ENCODE data around the gene CNTN5.

The CNTN5 gene

DNA sequence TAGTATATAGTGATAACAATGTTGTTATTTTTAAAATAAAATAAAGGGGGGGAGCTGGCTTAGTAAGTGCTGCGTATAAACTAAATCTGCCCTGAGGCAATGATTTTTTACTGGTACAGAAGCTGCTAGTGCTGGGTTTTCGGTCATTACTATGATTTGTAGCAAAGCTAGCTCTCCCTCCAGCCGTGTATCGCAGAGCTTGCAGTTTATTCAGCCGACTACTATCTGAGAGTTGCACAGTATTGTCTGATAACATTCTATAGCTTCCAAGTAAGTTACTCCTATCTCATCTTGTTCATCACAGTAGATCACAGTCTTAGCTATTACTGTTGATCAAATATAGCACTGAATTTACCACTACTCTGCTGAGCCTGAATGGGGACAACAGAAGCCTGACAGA, 860.9 kb downstream of the CNTN5 start:
- Mint-ChIP-seq H3K4me1 (ENCODE audit: low read depth) (no peaks in the 10 kb centered on the region), H3K4me3 (no peak overlapping the region), H3K36me3 (ENCODE audit: low read depth) (no peaks in the 10 kb centered on the region), H3K27ac (no peak overlapping the region), H3K27me3 (no peaks in the 10 kb centered on the region), H3K9me3 (peaks cover 15% of the 10 kb centered on the region)
- DNase-seq, result no peak

DNA sequence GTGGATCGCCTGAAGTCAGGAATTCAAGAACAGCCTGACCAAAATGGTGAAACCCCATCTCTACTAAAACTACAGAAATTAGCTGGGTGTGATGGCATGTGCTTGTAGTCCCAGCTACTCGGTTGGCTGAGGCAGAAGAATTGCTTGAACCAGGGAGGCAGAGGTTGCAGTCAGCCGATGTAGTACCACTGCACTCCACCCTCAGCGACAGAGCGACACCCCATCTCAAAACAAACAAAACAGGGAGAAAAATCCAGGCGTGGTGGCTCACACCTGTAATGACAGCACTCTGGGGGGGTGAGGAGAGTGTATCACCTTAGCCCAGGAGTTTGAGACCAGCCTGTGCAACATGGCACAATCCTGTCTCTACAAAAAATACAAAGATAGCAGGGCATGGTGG, 864.0 kb downstream of the CNTN5 start:
- H3K4me3 Mint-ChIP-seq, result no peak overlapping the region
- DNase-seq, result no peak
- H3K27ac Mint-ChIP-seq, result no peak overlapping the region
- no peaks in the 10 kb centered on the region for H3K36me3 Mint-ChIP-seq (ENCODE audit: low read depth)
- peaks cover 22% of the 10 kb centered on the region for H3K9me3 Mint-ChIP-seq
- H3K27me3 Mint-ChIP-seq, result no peaks in the 10 kb centered on the region
- no peaks in the 10 kb centered on the region for H3K4me1 Mint-ChIP-seq (ENCODE audit: low read depth)

DNA sequence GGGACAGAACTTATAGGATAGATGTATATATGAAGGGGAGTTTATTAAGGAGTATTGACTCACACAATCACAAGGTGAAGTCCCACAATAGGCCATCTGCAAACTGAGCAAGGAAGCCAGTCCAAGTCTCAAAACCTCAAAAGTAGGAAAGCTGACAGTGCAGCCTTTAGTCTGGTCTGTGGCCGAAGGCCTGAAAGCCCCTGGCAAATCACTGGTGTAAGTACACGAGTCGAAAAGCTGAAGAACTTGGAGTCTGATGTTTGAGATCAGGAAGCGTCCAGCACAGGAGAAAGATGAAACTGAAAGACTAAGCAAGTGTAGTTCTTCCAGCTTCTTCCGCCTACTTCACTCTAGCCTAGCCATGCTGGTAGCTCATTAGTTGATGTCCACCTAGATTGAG, 866.7 kb downstream of the CNTN5 start:
- Mint-ChIP-seq H3K4me1 (ENCODE audit: low read depth) (no peaks in the 10 kb centered on the region), H3K4me3 (no peak overlapping the region), H3K27ac (no peak overlapping the region), H3K27me3 (no peaks in the 10 kb centered on the region), H3K9me3 (peaks cover 22% of the 10 kb centered on the region), H3K36me3 (ENCODE audit: low read depth) (no peaks in the 10 kb centered on the region)
- no peak for DNase-seq

DNA sequence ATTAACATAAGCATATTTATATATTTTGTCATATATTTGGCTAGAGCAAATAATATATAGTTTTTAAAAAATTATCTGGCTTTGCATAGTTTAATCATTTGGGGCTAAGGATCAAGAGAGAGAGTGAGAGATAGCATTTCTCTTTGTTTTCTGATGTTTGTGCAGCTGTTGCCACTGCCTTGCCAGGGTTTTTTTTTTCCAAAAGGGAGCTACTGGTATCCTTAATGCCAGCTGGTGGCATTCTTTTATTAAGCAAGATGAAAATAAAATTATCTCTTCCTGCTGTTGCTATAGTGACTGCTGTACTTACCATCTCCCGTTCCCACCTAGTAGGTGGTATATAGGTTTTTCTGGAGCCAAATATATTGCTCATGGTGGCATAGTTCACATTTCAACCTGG, 873.1 kb downstream of the CNTN5 start:
- H3K9me3 Mint-ChIP-seq, result peaks cover 29% of the 10 kb centered on the region
- no peaks in the 10 kb centered on the region for H3K27me3 Mint-ChIP-seq
- H3K4me3 Mint-ChIP-seq, result no peak overlapping the region
- DNase-seq, result no peak
- H3K4me1 Mint-ChIP-seq (ENCODE audit: low read depth), result no peaks in the 10 kb centered on the region
- H3K27ac Mint-ChIP-seq, result no peak overlapping the region
- no peaks in the 10 kb centered on the region for H3K36me3 Mint-ChIP-seq (ENCODE audit: low read depth)

DNA sequence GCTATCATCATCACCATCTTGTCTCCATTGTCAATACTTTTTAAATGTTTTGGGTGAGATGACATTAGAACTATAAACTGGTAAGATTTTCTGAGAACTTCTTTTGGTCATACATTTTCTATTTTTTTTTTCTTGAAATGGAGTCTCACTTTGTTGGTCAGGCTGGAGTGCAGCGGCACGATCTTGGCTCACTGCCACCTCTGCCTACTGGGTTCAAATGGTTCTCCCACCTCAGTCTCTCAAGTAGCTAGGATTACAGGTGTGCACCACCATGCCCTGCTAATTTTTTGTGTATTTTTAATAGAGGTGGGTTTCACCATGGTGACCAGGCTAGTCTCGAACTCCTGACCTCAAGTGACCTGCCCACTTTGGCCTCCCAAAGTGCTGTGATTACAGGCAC, 880.4 kb downstream of the CNTN5 start:
- Mint-ChIP-seq H3K9me3 (peaks cover 43% of the 10 kb centered on the region), H3K36me3 (ENCODE audit: low read depth) (no peaks in the 10 kb centered on the region), H3K4me3 (no peak overlapping the region), H3K27me3 (no peaks in the 10 kb centered on the region), H3K4me1 (ENCODE audit: low read depth) (no peaks in the 10 kb centered on the region), H3K27ac (no peak overlapping the region)
- no peak for DNase-seq

DNA sequence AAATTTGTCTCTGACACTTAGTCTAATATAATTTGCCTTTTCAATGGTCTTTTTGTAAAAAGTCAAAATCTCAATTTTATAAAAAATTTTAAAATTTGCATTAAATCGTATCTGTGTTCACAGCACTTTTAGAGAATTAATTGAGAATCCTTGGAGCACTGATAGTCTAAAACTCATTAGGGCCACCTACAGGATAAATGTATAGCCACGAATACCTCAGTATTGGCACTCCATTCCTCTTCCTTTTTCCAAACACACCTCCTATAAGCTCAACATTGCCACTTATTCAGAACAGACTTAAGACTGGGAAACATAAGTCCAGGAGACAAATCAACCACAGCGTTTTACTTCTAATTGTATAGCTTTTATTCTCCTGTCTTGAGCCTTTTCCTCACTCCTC, 890.4 kb downstream of the CNTN5 start:
- Mint-ChIP-seq H3K4me3 (no peak overlapping the region), H3K9me3 (peaks cover 10% of the 10 kb centered on the region), H3K27ac (no peak overlapping the region), H3K27me3 (no peaks in the 10 kb centered on the region), H3K4me1 (ENCODE audit: low read depth) (no peaks in the 10 kb centered on the region), H3K36me3 (ENCODE audit: low read depth) (no peaks in the 10 kb centered on the region)
- DNase-seq, result no peak

DNA sequence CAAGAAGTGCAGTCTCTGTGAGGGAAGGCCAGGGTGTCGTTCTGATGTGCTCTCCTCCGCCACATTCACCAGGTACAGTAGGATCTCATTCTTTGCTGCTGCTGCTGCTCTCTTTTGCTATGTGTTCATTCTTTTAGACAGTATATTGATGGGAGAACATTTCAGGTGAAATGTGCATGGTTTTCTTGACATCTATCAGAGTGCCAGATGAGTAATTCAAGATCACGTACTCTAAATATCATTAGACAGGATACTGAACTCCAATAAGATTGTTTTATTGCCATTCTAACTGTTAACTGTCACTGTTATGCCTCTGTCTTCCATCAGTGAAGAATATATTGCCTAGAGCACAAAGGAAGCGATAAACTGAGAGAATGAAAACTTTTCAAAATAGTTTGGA, 895.3 kb downstream of the CNTN5 start:
- no peak overlapping the region for H3K4me3 Mint-ChIP-seq
- no peak overlapping the region for H3K27ac Mint-ChIP-seq
- DNase-seq, result no peak
- peaks cover 25% of the 10 kb centered on the region for H3K9me3 Mint-ChIP-seq
- H3K36me3 Mint-ChIP-seq (ENCODE audit: low read depth), result no peaks in the 10 kb centered on the region
- H3K4me1 Mint-ChIP-seq (ENCODE audit: low read depth), result no peaks in the 10 kb centered on the region
- H3K27me3 Mint-ChIP-seq, result no peaks in the 10 kb centered on the region

DNA sequence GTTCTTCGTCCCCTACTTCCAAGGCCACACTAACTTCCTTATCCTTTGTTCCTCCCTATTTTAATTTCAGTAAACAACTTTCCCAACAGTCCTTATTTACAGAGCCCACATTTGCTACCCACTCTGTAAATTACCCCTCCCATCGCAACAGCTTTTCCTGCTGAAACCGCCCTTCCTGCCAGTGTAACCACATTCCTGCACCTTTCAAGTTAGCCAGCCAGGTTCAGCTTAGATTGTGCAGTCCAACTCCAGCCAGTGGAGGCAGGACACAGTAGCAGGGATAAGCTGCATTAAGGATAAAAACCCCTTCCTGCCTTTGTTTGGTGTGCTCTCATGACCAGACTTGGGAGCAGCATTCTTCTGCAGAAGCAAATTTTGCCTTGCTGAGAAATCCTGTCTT, 898.0 kb downstream of the CNTN5 start:
- H3K27me3 Mint-ChIP-seq, result no peaks in the 10 kb centered on the region
- H3K27ac Mint-ChIP-seq, result no peak overlapping the region
- H3K4me3 Mint-ChIP-seq, result no peak overlapping the region
- H3K9me3 Mint-ChIP-seq, result peaks cover 23% of the 10 kb centered on the region
- no peak for DNase-seq
- no peaks in the 10 kb centered on the region for H3K36me3 Mint-ChIP-seq (ENCODE audit: low read depth)
- no peaks in the 10 kb centered on the region for H3K4me1 Mint-ChIP-seq (ENCODE audit: low read depth)

DNA sequence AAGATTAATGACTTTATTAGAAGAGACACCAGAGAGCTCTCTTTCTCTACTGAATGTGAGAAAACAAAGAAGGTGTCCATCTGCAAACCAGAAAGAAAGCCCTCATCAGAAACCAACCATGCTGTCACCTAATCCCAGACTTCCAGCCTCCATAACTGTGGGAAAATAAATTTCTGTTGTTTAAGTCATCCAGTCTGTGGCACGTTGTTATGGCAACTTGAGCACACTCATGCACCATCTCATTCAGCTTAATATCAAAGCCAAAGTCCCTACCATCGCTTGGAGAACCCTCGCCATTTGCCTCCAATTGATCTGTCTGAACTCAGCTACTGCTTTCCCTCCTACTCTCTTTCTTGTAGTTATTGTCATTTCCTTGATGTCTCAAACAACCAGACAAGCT, 900.2 kb downstream of the CNTN5 start:
- Mint-ChIP-seq H3K36me3 (ENCODE audit: low read depth) (no peaks in the 10 kb centered on the region), H3K27ac (no peak overlapping the region), H3K4me1 (ENCODE audit: low read depth) (no peaks in the 10 kb centered on the region), H3K27me3 (no peaks in the 10 kb centered on the region), H3K4me3 (no peak overlapping the region), H3K9me3 (peaks cover 27% of the 10 kb centered on the region)
- DNase-seq, result no peak

DNA sequence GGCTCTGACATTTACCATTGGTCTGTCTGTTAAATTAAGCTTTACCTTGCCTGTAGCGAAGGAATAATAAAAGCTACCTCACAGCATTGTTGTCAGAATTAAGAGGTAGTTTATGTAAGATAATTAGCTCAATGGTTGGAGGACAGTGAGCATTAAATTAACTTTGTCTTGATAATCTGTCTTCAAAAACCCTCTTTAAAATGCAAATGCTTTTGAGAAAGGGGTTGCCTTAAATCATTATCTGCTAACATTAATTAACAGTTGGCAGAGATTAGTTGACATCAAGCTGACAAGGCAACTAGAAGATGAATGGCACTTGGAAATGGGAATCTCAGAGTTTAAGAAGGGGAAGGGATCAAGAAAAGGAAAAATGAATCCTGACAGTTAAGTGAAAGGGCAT, 905.2 kb downstream of the CNTN5 start:
- no peak overlapping the region for H3K4me3 Mint-ChIP-seq
- H3K36me3 Mint-ChIP-seq (ENCODE audit: low read depth), result no peaks in the 10 kb centered on the region
- H3K4me1 Mint-ChIP-seq (ENCODE audit: low read depth), result no peaks in the 10 kb centered on the region

DNA sequence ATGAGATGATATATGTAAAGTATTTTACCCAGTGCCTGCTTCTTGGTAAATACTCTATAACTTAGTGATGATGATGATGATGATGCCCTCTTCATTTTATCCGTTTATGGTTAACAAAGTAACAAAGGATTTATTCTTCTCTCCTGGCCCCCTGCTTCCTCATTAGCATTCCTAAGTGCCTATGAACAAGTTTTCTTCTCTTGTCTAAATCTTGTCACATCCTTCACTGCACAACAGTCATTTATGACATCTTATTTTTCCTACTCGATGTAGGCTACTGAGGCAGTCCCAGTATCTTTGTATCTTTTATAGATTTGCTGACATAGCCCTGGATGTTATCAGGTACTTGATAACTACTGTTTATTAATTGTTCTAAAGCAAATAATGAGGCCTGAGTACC, 911.9 kb downstream of the CNTN5 start:
- no peaks in the 10 kb centered on the region for H3K36me3 Mint-ChIP-seq (ENCODE audit: low read depth)
- H3K4me1 Mint-ChIP-seq (ENCODE audit: low read depth), result no peaks in the 10 kb centered on the region
- peaks cover 21% of the 10 kb centered on the region for H3K9me3 Mint-ChIP-seq
- no peak for DNase-seq
- no peak overlapping the region for H3K4me3 Mint-ChIP-seq
- H3K27ac Mint-ChIP-seq, result no peak overlapping the region
- no peaks in the 10 kb centered on the region for H3K27me3 Mint-ChIP-seq

More for the DNA sequence above, 905.2 kb downstream of the CNTN5 start:
- DNase-seq, result no peak
- Mint-ChIP-seq H3K9me3 (peaks cover 26% of the 10 kb centered on the region), H3K27me3 (no peaks in the 10 kb centered on the region), H3K27ac (no peak overlapping the region)

DNA sequence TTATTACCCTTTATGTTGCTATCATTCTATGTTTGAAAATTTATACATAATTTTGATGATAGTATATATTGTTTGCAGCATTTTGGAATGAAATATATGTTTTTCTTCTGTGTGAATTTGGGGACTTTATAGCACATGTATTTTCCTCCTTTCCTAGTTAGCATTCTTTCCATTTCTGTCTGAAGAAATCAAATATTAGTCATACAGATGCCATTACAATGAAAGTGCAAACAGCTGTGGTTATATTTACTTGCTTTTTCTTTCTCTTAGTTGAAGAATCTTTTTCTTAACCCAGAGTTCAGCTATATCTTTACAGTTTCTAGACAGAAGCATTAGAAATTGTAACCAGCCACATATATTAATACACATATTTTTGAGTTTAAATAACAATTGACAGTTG, 913.3 kb downstream of the CNTN5 start:
- H3K4me1 Mint-ChIP-seq (ENCODE audit: low read depth), result no peaks in the 10 kb centered on the region
- H3K27me3 Mint-ChIP-seq, result no peaks in the 10 kb centered on the region
- no peak overlapping the region for H3K4me3 Mint-ChIP-seq
- no peak overlapping the region for H3K27ac Mint-ChIP-seq
- peaks cover 17% of the 10 kb centered on the region for H3K9me3 Mint-ChIP-seq
- no peaks in the 10 kb centered on the region for H3K36me3 Mint-ChIP-seq (ENCODE audit: low read depth)
- DNase-seq, result no peak

DNA sequence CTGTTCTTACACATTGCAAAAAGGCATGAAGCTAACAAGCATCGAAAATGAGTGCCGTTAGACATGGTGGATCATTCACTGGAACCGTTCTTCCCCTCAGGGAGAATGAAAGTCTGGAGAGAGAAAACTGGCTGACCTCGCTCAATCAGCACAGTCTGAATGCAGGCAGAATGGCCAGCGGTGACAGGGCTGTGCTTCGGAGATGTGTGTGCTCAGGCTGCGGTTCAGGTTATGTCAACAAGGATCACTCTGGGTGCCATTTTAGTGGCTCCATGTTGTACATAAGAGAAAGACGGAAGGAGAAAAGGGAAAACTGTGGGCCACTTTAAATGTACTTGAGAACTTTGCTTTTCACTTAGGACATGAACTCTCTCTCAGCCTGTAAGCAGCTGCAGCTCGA, 916.6 kb downstream of the CNTN5 start:
- H3K27ac Mint-ChIP-seq, result no peak overlapping the region
- no peaks in the 10 kb centered on the region for H3K27me3 Mint-ChIP-seq
- H3K4me1 Mint-ChIP-seq (ENCODE audit: low read depth), result no peaks in the 10 kb centered on the region
- H3K9me3 Mint-ChIP-seq, result peaks cover 18% of the 10 kb centered on the region
- H3K36me3 Mint-ChIP-seq (ENCODE audit: low read depth), result no peaks in the 10 kb centered on the region
- DNase-seq, result no peak
- H3K4me3 Mint-ChIP-seq, result no peak overlapping the region

DNA sequence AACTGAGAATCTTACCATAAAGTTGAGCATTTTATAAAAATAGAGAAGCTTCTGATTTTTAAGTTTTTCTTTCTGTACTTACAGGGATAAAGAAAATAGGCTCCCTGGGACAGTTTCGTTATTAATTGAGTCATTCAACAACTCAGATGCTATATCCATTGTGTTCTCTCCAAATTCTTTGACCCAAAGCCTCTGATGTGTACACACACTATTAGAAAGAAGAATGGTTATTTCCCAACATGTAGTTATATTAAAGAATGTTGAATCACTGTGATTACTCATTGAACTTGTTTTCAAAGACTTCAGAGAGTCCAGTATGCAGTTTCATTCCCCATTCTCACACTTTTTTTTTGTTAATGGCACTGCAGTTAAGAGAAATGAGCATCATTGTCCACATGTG, 932.1 kb downstream of the CNTN5 start:
- Mint-ChIP-seq H3K27me3 (no peaks in the 10 kb centered on the region), H3K4me3 (no peak overlapping the region), H3K27ac (no peak overlapping the region), H3K36me3 (ENCODE audit: low read depth) (no peaks in the 10 kb centered on the region), H3K4me1 (ENCODE audit: low read depth) (no peaks in the 10 kb centered on the region), H3K9me3 (peaks cover 6% of the 10 kb centered on the region)
- DNase-seq, result no peak

DNA sequence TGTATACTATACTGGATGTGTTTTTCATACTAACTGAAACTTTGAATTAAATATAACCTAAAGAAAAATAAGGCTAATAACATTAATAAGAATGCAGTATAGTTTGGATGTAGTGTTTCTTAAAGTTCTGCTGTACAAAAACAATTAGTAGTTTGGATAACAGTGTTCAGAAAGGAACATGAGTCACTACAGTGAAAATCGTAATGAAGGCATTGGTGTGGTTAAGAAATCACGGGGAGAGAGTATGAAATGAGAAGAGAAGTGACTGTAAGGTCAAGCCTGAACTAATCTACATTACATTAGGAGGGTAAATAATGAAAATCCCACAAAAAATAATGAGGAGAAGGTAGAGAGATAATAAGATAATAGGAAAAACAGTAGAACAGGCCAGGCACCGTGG, 939.8 kb downstream of the CNTN5 start:
- H3K4me1 Mint-ChIP-seq (ENCODE audit: low read depth), result no peaks in the 10 kb centered on the region
- H3K27me3 Mint-ChIP-seq, result no peaks in the 10 kb centered on the region
- no peak overlapping the region for H3K4me3 Mint-ChIP-seq
- H3K36me3 Mint-ChIP-seq (ENCODE audit: low read depth), result no peaks in the 10 kb centered on the region
- DNase-seq, result no peak
- H3K27ac Mint-ChIP-seq, result no peak overlapping the region
- peaks cover 16% of the 10 kb centered on the region for H3K9me3 Mint-ChIP-seq

DNA sequence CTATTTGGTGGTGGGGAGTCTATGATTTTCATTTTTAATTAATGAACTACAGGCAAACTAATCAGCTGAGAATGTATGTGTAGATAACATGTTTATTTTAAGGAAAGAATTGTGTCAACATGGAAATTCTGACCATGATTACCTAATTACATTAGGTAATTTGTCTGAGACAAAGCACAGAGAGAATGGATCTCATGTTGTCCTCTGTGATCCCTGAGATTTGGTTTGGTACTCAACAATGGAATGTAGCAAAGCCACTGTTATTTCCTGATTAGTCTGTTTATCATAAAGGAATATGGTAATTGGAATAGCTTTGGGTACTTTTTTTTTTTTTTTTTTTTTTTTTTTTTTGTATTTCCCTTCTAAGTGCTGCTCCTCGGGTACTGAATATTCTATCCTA, 947.6 kb downstream of the CNTN5 start:
- Mint-ChIP-seq H3K4me1 (ENCODE audit: low read depth) (no peaks in the 10 kb centered on the region), H3K4me3 (no peak overlapping the region), H3K27ac (no peak overlapping the region)

More for the DNA sequence above, 947.6 kb downstream of the CNTN5 start:
- Mint-ChIP-seq H3K36me3 (ENCODE audit: low read depth) (no peaks in the 10 kb centered on the region), H3K27me3 (no peaks in the 10 kb centered on the region), H3K9me3 (peaks cover 12% of the 10 kb centered on the region)
- DNase-seq, result no peak
